LNCaP clone FGC (cell line): Measurements from ENCODE around the gene SESN1.

ENCODE experiments used
- DNase-seq: peaks from one replicate; pipeline ENCODE4 v3.0.0-alpha.2; 2011; ENCODE audit warnings: low read depth
- H3K4me3 ChIP-seq: 2 replicates; pipeline ENCODE4 v1.5.1; 2011; ENCODE audit warnings: mild to moderate bottlenecking, low read depth, low read length, control low read depth
- TF ChIP-seq, protein P1 (sequence below): IDR thresholded peaks from 2 replicates; pipeline ENCODE4 v1.5.1; 2012; ENCODE audit warnings: mild to moderate bottlenecking; ENCODE audit not compliant: control insufficient read depth, insufficient read depth; ENCODE audit errors: extremely low read depth

The SESN1 gene

DNA sequence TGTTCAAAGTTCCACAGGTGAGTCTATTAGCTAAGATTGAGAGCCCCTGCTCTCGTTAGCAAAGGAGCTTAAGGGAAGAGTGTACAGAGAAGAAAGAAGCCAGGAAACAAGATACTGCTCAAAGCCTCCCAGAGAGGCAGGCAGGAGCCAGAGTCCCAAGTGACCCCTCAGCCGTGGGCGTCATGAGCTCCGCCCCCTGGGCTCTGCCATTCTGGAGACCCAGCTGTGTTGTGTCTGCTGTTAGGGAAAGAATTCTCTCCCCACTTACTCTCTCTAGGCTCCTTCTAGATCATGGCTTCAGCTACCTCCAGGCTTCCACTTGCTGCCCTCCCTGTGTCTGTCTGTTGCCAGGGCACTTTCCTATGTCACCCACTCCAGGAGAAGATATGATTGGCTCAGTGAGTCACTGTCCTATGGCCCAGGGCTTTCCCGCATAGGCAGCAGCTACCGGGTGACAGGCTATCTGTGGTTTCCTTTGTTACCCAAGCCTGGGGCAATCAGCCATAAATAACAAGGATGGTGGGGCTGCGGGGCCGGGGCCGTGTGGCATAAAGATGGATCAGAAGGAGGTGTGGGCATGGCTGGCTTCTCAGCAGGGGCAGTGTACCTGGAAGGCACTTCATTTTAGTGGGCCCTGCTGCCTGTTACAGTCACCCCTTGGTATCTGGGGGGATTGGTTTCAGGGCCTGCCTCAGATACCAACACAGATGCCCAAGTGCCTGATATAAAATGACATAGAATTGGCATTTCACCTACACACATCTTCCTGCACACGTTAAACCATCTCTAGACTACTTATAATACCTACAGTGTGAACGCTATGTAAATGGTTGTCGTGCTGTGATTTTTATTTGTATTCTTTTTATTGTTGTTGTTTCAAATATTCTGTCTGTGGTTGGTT, 127.5 kb downstream of the SESN1 start:
- DNase-seq: no peak
- no peak overlapping the region for H3K4me3 ChIP-seq
- TF ChIP-seq, protein P1, sequence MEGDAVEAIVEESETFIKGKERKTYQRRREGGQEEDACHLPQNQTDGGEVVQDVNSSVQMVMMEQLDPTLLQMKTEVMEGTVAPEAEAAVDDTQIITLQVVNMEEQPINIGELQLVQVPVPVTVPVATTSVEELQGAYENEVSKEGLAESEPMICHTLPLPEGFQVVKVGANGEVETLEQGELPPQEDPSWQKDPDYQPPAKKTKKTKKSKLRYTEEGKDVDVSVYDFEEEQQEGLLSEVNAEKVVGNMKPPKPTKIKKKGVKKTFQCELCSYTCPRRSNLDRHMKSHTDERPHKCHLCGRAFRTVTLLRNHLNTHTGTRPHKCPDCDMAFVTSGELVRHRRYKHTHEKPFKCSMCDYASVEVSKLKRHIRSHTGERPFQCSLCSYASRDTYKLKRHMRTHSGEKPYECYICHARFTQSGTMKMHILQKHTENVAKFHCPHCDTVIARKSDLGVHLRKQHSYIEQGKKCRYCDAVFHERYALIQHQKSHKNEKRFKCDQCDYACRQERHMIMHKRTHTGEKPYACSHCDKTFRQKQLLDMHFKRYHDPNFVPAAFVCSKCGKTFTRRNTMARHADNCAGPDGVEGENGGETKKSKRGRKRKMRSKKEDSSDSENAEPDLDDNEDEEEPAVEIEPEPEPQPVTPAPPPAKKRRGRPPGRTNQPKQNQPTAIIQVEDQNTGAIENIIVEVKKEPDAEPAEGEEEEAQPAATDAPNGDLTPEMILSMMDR: no peak

DNA sequence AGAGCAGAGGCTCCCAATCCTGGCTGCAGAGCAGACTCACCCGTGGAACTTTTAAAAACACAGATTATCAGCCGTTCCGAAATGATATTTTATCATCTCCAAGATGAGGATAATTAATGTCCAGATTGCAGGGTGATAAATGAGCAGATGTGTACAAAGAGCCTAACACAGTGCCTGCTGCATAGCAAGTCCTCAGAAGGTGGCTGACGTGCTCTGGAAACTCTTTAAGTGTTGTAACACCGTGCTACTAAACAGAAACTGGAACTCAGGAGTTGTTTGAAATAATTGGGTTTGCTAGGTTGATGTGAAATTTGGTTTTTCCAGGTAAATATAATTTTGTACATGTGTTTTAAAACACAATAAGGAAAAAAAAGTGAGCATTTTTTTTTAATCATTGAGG, 128.4 kb downstream of the SESN1 start:
- no peak for DNase-seq
- no peak overlapping the region for H3K4me3 ChIP-seq
- TF ChIP-seq, protein P1: no peak

DNA sequence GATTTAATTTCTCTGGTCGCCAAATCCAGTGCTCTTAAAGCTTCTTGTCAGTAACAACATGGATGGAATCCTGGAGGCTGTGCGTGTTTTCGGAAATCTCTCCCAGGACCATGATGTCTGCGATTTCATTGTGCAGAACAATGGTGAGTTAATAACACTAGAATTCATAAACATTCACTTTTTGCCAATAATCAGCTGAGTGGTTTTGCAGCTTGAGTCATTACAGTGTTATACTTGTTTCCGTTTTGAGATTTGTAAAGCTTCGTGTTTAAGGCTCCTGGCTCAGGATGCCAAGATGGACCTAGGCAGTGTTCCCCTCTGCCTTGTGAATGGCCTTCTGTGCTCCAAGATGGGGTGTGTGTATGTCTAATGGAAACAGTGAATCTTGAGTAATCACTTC, 132.7 kb downstream of the SESN1 start:
- no peak for DNase-seq
- H3K4me3 ChIP-seq: no peak overlapping the region
- TF ChIP-seq, protein P1: no peak

DNA sequence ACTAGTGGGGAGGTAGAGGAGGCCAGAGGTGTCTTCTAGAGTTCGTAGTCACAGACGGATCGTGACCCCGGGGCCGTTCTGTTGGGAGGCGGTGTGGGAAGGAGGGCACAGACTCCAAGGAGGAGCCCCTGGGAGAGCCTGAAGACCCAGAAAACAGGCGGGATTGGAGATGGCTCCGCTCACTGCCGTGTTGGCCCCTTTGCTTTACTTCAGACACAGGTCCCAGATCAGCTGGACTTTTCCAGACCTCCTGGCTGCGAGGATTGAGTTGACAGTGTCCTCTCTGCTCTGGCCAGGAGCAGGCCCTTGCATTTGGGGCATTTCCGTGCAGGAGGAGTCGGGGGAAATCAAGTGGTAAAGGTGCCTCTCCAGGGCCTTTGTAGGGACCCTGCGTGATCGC, 133.6 kb downstream of the SESN1 start:
- H3K4me3 ChIP-seq: no peak overlapping the region
- DNase-seq: no peak
- TF ChIP-seq, protein P1: no peak

- TF ChIP-seq, protein P1: no peak
- no peak overlapping the region for H3K4me3 ChIP-seq
- no peak for DNase-seq
These were observed 134.0 kb downstream of the SESN1 start for GRCh38 chr6:108960601-108961000.

- TF ChIP-seq, protein P1: no peak
- no peak for DNase-seq
- no peak overlapping the region for H3K4me3 ChIP-seq
These were observed 134.6 kb downstream of the SESN1 start for GRCh38 chr6:108959972-108960582.
